ENCODE measurements around the gene MAG. TPM values are rescaled to one million over a fixed set of nuclear protein-coding genes. Genes with fewer than 3 reads are reported as not detected.

Gene MAG
- polyA plus RNA-seq, 3 donors, result not detected

- H3K27me3 Mint-ChIP-seq (ENCODE audit: low read depth in 3 of 3), result peaks cover 0 to 5% (median 2%) of the 10 kb centered on the region in 3 donors
- H3K4me2 ChIP-seq (replicated peaks; ENCODE audit: extremely low read depth, low read length, poor library complexity, severe bottlenecking), result no peak overlapping the region
- H3K4me1 Mint-ChIP-seq, result peaks cover 65% of the 10 kb centered on the region
- H3K4me1 ChIP-seq (ENCODE audit: control insufficient read depth in 1 of 2, insufficient read depth in 2 of 2, low read length in 2 of 2), result peaks cover 65 to 75% of the 10 kb centered on the region in 2 donors
- H4K20me1 ChIP-seq (ENCODE audit: insufficient read depth, low read length), result no peaks in the 10 kb centered on the region
- H3K9ac ChIP-seq (ENCODE audit: insufficient read depth, low read length, poor library complexity, severe bottlenecking), result peak overlapping the region; percentile 35
- no peaks in the 10 kb centered on the region for H3K79me2 ChIP-seq (ENCODE audit: insufficient read depth, low read length)
- H3K36me3 ChIP-seq (replicated peaks in 1 of 2; ENCODE audit: control insufficient read depth in 1 of 2, insufficient read depth in 2 of 2, low read length in 2 of 2), result no peaks in the 10 kb centered on the region
- peaks cover 0 to 11% of the 10 kb centered on the region in 2 donors for H3K36me3 Mint-ChIP-seq
- 42% methylated on average over 14 of the region's 16 CpGs for WGBS (ENCODE audit: insufficient coverage)
- peaks cover 0 to 7% (median 2%) of the 10 kb centered on the region in 7 donors for H3K9me3 Mint-ChIP-seq
- no peak for TF ChIP-seq CTCF (IDR thresholded peaks at IDR 0.05)
- H3K27ac Mint-ChIP-seq, result peak overlapping the region; percentile 87 to 99 (median 98)
- no peak overlapping the region for H3K4me3 ChIP-seq (replicated peaks in 1 of 3; ENCODE audit: low read depth in 2 of 3, low read length in 3 of 3)
- peak overlapping the region; percentile 20 to 67 for H3K4me3 Mint-ChIP-seq
- H3K9me3 ChIP-seq (replicated peaks in 1 of 2; ENCODE audit: control insufficient read depth in 1 of 2, insufficient read depth in 1 of 2, low read length in 2 of 2), result no peaks in the 10 kb centered on the region
- DNase-seq, result peak; percentile 97 to 99 (median 97)
- intact Hi-C loops (cut with micrococcal nuclease), result loop anchor here in 1 of 2 donors (1.0 to 5.0 kb wide), 4 partner anchors 13 to 118 kb away; no protein-coding TSS in a partner anchor
- H3K27me3 ChIP-seq (ENCODE audit: control insufficient read depth in 2 of 2, insufficient read depth in 2 of 2, low read length in 2 of 2), result no peaks in the 10 kb centered on the region
- peak overlapping the region; percentile 21 for H2AFZ ChIP-seq (ENCODE audit: insufficient read depth, low read depth, low read length, poor library complexity, severe bottlenecking)
- peak overlapping the region; percentile 83 to 90 for H3K27ac ChIP-seq (ENCODE audit: low read depth in 1 of 2, low read length in 2 of 2)
These were observed 26.9 kb downstream of the MAG start for GRCh38 chr19:35318679-35319448.

GRCh38 chr19:35320065-35320713 lies 28.2 kb downstream of the MAG start:
- Histone ChIP-seq H3K27ac (ENCODE audit: low read depth in 1 of 2, low read length in 2 of 2) (peak overlapping the region; percentile 83 to 90), H3K9me3 (replicated peaks in 1 of 2; ENCODE audit: control insufficient read depth in 1 of 2, insufficient read depth in 1 of 2, low read length in 2 of 2) (no peaks in the 10 kb centered on the region), H3K79me2 (ENCODE audit: insufficient read depth, low read length) (no peaks in the 10 kb centered on the region), H3K4me2 (replicated peaks; ENCODE audit: extremely low read depth, low read length, poor library complexity, severe bottlenecking) (peak overlapping the region; percentile 32), H3K27me3 (ENCODE audit: control insufficient read depth in 2 of 2, insufficient read depth in 2 of 2, low read length in 2 of 2) (no peaks in the 10 kb centered on the region), H3K36me3 (replicated peaks in 1 of 2; ENCODE audit: control insufficient read depth in 1 of 2, insufficient read depth in 2 of 2, low read length in 2 of 2) (no peaks in the 10 kb centered on the region), H4K20me1 (ENCODE audit: insufficient read depth, low read length) (no peaks in the 10 kb centered on the region), H3K4me1 (ENCODE audit: control insufficient read depth in 1 of 2, insufficient read depth in 2 of 2, low read length in 2 of 2) (peaks cover 73 to 87% of the 10 kb centered on the region in 2 donors), H3K4me3 (replicated peaks in 1 of 3; ENCODE audit: low read depth in 2 of 3, low read length in 3 of 3) (peak overlapping the region in 1 of 3 experiments; percentile 25), H3K9ac (ENCODE audit: insufficient read depth, low read length, poor library complexity, severe bottlenecking) (peak overlapping the region; percentile 55), H2AFZ (ENCODE audit: insufficient read depth, low read depth, low read length, poor library complexity, severe bottlenecking) (no peak overlapping the region)
- Mint-ChIP-seq H3K27ac (peak overlapping the region; percentile 81 to 99 (median 98)), H3K4me1 (peaks cover 74% of the 10 kb centered on the region), H3K27me3 (ENCODE audit: low read depth in 3 of 3) (peaks cover 0 to 3% (median 2%) of the 10 kb centered on the region in 3 donors), H3K36me3 (peaks cover 0 to 11% of the 10 kb centered on the region in 2 donors), H3K4me3 (peak overlapping the region; percentile 41 to 74), H3K9me3 (peaks cover 0 to 7% (median 2%) of the 10 kb centered on the region in 7 donors)
- TF ChIP-seq CTCF (IDR thresholded peaks at IDR 0.05), result no peak
- intact Hi-C loops (cut with micrococcal nuclease), result no loop called here
- DNase-seq, result peak; percentile 75 to 81 (median 80)
- 0% methylated on average over 6 of the region's 12 CpGs for WGBS (ENCODE audit: insufficient coverage)

Measured in CD14-positive monocyte (primary cell).